GM19438 (cell line): ENCODE data around the gene CD7.

Source experiments
- ATAC-seq: cut with Tn5 transposase; IDR thresholded peaks from one replicate; pipeline ENCODE4 v1.9.1; 2021; ENCODE audit warnings: low read depth; ENCODE audit not compliant: unreplicated experiment

CD7 gene

GRCh38 chr17:82316651-82317393 lies 586 bp downstream of the CD7 start:
- ATAC-seq: no peak

GRCh38 chr17:82315703-82316358 lies 1.6 kb downstream of the CD7 start:
- ATAC-seq: no peak

- ATAC-seq: no peak
Measured at GRCh38 chr17:82314727-82315605, 2.4 kb downstream of the CD7 start.

- ATAC-seq: no peak
Measured at GRCh38 chr17:82314012-82314726, 3.2 kb downstream of the CD7 start.

GRCh38 chr17:82313195-82314011 lies 4.0 kb downstream of the CD7 start:
- ATAC-seq: no peak

GRCh38 chr17:82311971-82312370 lies 5.4 kb downstream of the CD7 start:
- no peak for ATAC-seq

- no peak for ATAC-seq
Measured at GRCh38 chr17:82310877-82311276, 6.5 kb downstream of the CD7 start.

- ATAC-seq: no peak
Measured at GRCh38 chr17:82309656-82310570, 7.5 kb downstream of the CD7 start.

GRCh38 chr17:82305727-82306300 lies 11.6 kb downstream of the CD7 start:
- ATAC-seq: no peak

- ATAC-seq: no peak
Measured at GRCh38 chr17:82304826-82305726, 12.3 kb downstream of the CD7 start.

GRCh38 chr17:82303944-82304808 lies 13.2 kb downstream of the CD7 start:
- ATAC-seq: no peak

GRCh38 chr17:82302991-82303943 lies 14.1 kb downstream of the CD7 start:
- ATAC-seq: no peak

GRCh38 chr17:82302568-82302963 lies 14.8 kb downstream of the CD7 start:
- ATAC-seq: no peak

GRCh38 chr17:82301916-82302567 lies 15.4 kb downstream of the CD7 start:
- ATAC-seq: no peak
